ENCODE data around the gene PRMT3.

PRMT3 gene

GRCh38 chr11:20388096-20389055 is 860 bp downstream of the PRMT3 start:
- TF ChIP-seq CTCF (IDR thresholded peaks at IDR 0.05), result no peak

- TF ChIP-seq CTCF (IDR thresholded peaks at IDR 0.05), result peak; percentile 63
Observed at GRCh38 chr11:20397281-20397680, 9.8 kb downstream of the PRMT3 start.

- TF ChIP-seq CTCF (IDR thresholded peaks at IDR 0.05), result no peak
Observed at GRCh38 chr11:20399498-20399897, 12.0 kb downstream of the PRMT3 start.

GRCh38 chr11:20403059-20403458 is 15.5 kb downstream of the PRMT3 start:
- no peak for TF ChIP-seq CTCF (IDR thresholded peaks at IDR 0.05)

- TF ChIP-seq CTCF (IDR thresholded peaks at IDR 0.05), result no peak
Observed at GRCh38 chr11:20406484-20406883, 19.0 kb downstream of the PRMT3 start.

GRCh38 chr11:20407344-20407743 is 19.8 kb downstream of the PRMT3 start:
- TF ChIP-seq CTCF (IDR thresholded peaks at IDR 0.05), result no peak

- TF ChIP-seq CTCF (IDR thresholded peaks at IDR 0.05), result no peak
Observed at GRCh38 chr11:20415432-20415831, 27.9 kb downstream of the PRMT3 start.

Data from LNCAP (cell line).